GM12864 (cell line): ENCODE results near the gene HDAC11.
A peak's percentile ranks its signal among the peaks of the same experiment; 100 is the strongest.

Source experiments
- DNase-seq: peaks from one replicate; pipeline ENCODE4 v3.0.0-alpha.2; 2011; ENCODE audit warnings: low read depth
- H3K4me3 ChIP-seq: 2 replicates; pipeline ENCODE4 v1.5.1; 2011; ENCODE audit warnings: mild to moderate bottlenecking, low read depth, low read length, control low read depth
- CTCF ChIP-seq: IDR thresholded peaks from 2 replicates; pipeline ENCODE4 v1.5.1; 2011; ENCODE audit warnings: low read depth, mild to moderate bottlenecking, moderate library complexity, low read length, control low read depth, inconsistent platforms; ENCODE audit errors: missing control alignments

Gene HDAC11

GRCh38 chr3:13487403-13487802 lies 7.3 kb downstream of the HDAC11 start:
- TF ChIP-seq CTCF: no peak
- no peak for DNase-seq
- H3K4me3 ChIP-seq: no peak overlapping the region

DNA sequence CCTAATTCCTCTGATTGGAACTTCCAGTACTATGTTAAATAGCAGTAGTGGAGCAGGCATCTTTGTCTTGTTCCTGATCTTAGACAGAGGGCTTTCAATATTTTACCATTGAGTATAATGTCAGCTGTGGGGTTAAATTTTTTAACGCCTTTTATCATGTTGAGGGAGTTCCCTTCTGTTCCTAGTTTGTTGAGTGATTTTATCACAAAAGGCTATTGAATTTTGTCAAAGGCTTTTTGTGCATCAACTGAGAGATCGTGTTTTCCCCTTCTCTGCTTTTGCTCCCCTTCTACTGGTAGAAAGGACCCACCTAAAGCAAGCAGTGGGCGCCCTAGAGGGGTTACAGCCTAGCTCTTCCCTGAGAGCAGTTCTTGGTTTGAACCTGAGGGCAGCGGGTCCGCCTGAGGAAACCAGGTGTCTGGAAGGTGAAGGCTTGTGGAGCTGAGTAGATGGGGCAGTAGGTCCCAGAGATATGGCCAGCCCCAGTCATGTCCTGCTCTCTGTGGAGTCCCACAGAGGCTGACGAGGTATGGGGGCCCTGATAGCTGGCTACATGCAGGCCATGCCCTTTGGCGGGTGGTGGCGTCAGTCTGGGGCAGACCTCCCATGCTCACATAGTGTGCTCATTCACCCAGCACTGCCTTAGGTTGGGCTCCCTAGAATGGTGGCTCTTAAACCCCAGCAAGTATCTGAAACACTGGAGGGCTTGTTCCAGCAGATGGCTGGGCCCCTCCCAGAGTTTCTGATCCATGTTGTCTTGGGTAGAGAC lies 11.3 kb downstream of the HDAC11 start:
- DNase-seq: no peak
- no peak overlapping the region for H3K4me3 ChIP-seq
- no peak for TF ChIP-seq CTCF

GRCh38 chr3:13492048-13492447 lies 11.9 kb downstream of the HDAC11 start:
- H3K4me3 ChIP-seq: no peak overlapping the region
- no peak for TF ChIP-seq CTCF
- no peak for DNase-seq

GRCh38 chr3:13492976-13493866 lies 13.1 kb downstream of the HDAC11 start:
- no peak for DNase-seq
- TF ChIP-seq CTCF: no peak
- H3K4me3 ChIP-seq: no peak overlapping the region

DNA sequence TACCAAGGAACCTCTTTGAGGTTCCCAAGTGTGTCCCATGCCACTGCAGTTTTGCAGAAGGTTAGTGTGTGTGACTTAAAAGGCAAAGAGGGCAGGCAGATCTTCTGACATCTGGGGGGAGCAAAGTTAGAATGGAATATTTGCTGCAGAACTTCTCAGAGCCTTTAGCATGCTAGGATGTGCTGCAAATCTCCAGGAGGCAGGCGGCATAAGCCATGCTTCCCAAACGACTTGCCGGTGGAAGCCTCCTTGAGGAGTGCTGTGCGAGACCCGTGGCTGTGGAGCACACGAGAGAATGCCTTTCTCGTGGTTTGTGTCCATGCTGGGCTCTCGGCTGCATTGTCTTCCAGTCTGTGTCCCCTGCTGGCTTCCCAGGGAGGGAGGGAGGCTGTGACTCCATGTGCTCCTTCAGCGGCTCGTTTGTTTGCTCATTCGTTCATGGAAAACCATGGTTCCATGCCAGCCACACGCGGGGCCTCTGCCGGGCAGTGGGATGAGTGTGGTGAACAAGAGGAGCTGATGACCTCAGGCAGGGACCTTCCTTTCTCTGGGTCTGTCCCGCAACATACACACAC lies 13.8 kb downstream of the HDAC11 start:
- no peak for DNase-seq
- no peak overlapping the region for H3K4me3 ChIP-seq
- TF ChIP-seq CTCF: no peak

DNA sequence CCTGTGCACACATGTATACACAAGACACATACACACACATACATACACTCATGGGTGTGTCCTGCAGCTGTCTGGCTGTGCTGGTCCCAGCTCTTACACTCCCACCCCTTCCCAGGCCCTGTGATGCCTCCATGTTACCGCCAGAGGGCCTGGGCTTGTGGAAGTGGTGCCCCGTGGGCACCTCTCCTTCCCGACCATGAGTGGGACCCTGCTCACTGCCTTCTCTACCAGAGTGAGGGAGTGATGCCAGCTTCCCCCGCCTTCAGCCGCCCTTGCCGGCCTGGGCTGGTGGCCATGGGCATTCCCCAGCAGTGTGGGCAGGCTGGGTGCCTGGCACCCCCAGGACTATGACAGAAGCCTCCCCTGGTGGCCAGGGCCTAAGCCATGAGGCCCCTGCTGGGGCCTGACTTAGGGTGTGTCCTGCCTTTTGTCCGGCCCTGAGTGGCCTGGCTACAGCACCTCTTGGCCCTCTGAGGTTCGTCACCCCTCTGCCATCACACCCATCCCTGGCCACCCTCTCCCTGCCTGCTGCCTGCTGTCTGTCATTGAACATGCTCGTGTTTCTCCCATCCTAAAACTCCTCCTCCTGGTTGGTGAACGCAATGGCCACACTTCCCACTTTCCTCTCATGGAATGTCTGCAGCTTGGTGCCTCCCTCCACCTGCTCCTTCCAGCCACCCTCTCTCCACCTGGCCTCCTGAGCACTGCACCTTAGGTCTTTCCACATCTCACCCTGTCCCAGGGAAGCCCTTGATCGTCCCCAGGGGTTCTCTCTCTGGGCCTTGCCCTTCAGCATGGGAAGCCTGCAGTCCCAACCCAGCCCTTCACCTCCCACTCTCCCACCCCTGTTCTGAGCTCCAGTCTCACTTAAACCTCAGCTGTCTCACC lies 14.6 kb downstream of the HDAC11 start:
- peak; percentile 85 for TF ChIP-seq CTCF
- no peak for DNase-seq

More for the DNA sequence above, 14.6 kb downstream of the HDAC11 start:
- H3K4me3 ChIP-seq: no peak overlapping the region
